Measurements from ENCODE around the gene JUP.

- TF ChIP-seq CTCF (IDR thresholded peaks at IDR 0.05; ENCODE audit: low read depth, low read length, missing input control) (no peak), HNF4G (IDR thresholded peaks at IDR 0.05) (no peak), RAD21 (IDR thresholded peaks at IDR 0.05) (no peak)
Observed at GRCh38 chr17:41705271-41705991, 81.1 kb downstream of the JUP start.
